22Rv1 (cell line): Measurements from ENCODE around the gene MRFAP1.

Experiments used
- H3K27ac ChIP-seq: fragments of 450-650 bp; 2 replicates; pipeline ENCODE4 v1.5.1; 2017
- CTCF ChIP-seq: fragments of 450-650 bp; IDR thresholded peaks from 2 replicates; pipeline ENCODE4 v1.5.1; 2017; ENCODE audit warnings: mild to moderate bottlenecking
- ZFX ChIP-seq: fragments of 450-650 bp; IDR thresholded peaks from 2 replicates; pipeline ENCODE4 v1.6.1; 2017; ENCODE audit warnings: antibody characterized with exemption, borderline replicate concordance

MRFAP1 gene

DNA sequence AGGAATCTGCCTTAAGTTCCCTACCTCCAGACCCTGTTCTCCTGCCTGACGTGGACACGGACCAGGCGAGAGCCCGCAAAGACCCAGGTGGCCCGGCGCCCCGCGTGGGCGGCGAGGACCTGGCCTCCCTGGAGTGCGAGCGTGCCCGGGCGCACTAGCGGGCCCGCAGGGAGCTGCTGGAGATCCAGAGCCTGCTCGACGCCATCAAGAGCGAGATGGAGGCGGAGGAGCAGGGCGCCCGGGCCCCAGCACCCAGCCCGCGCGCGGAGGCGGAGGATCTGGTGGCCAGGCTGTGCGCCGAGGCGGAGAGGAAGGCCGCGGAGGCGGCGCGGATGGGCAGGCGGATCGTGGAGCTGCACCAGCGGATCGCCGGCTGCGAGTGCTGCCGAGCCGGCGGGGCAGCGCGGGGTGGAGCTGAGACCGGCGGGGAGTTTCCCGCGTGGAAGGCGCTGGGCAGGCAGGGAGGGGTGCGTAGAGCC lies 18.2 kb downstream of the MRFAP1 start:
- no peak overlapping the region for H3K27ac ChIP-seq
- no peak for TF ChIP-seq CTCF
- TF ChIP-seq ZFX: no peak

DNA sequence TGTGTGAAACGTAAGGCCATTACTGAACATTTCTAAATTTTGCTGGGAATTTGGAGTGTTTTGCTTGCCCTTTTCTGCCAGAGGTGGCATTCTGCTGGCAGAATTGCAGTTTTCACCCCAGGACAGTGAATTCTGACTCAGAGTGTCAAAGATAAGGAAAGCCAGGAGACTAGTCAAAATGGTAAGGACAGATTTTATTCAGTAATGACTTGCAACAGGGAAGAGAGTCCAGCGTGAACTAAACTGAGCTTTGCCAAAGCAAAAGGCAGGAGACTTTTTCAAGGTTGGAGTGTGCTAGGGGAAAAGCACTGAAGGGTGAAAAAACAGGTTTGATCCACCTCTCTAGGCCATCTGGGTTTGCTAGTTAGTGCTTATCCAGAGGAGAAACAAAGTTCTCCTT lies 19.4 kb downstream of the MRFAP1 start:
- H3K27ac ChIP-seq: peak overlapping the region; percentile 52
- TF ChIP-seq ZFX: no peak
- no peak for TF ChIP-seq CTCF

- H3K27ac ChIP-seq: peak overlapping the region; percentile 52
- TF ChIP-seq CTCF (no peak), ZFX (no peak)
These were observed 19.9 kb downstream of the MRFAP1 start for GRCh38 chr4:6660430-6660829.

DNA sequence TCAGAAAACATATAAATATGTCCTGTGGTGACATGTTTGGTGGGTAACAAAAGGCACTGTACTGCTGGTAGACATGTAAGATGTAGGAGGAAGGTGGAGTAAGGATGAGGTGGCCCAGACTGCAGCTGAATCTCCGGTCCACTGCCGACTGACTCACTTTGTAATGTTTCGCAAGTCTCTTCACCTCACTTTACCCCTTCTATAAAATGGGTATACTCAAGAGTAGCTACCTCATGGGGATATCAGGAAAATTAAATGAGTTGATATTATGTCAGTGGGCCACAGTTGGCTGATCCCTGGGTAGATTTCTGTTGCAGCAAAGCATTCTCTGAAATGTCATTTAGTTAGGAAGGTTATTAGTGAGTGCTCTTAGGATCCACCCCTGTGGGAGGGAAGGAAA lies 22.1 kb downstream of the MRFAP1 start:
- no peak overlapping the region for H3K27ac ChIP-seq
- TF ChIP-seq CTCF (no peak), ZFX (no peak)

DNA sequence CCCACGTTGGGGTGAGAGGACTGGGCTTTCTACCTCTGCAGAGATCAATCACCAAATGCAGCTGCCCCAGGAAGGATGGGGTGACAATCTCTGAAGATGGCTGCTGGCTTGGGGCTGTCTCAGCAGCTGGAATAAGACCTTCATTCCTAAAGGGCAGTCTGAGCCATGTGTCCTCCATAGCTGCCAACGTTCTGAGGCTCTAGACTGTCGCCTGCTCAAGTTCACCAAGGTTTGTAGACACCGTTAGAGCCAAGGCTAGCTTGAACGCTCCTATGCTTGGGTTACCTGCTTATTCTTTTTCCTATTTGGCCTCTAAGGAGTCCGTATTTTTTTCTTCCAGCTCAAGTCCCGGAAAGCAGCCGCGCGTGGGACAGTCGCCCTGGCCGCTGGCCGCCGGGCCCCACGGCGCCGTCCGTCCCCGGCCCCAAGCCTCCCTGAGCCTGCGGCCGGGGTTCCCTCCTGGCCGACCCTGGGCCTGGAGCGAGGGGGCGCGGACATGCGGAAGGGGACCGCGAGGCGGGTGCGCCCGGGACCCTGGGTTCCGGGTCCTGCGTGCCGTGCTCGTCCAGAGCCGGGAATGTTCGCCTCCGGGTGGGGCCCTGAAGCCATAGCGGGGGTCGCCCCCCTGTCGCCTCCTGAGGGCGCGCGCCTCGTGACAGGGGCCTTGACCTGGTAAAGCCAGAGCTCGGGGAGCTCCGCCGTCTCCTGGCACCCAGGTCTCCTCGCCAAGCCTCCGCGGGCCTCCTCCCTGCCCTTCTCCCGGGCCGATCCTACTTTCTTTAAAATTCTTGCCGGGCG lies 23.3 kb downstream of the MRFAP1 start:
- TF ChIP-seq ZFX: no peak
- TF ChIP-seq CTCF: no peak
- H3K27ac ChIP-seq: no peak overlapping the region

- no peak overlapping the region for H3K27ac ChIP-seq
- TF ChIP-seq ZFX: no peak
- TF ChIP-seq CTCF: no peak
These were observed 24.8 kb downstream of the MRFAP1 start for GRCh38 chr4:6665320-6665654.

GRCh38 chr4:6668391-6668790 lies 27.9 kb downstream of the MRFAP1 start:
- no peak overlapping the region for H3K27ac ChIP-seq
- TF ChIP-seq CTCF (no peak), ZFX (no peak)
